NCI-H345 treated with DMSO at 0.1 percent for 48 hours (cell line): ENCODE data around the gene SNAI1.

Experiments used
- DNase-seq: peaks from one replicate; lab custom pipeline; 2025; ENCODE audit not compliant: unreplicated experiment; lab: John Stamatoyannopoulos, UW

The SNAI1 gene

GRCh38 chr20:50032955-50033666 is 50.3 kb downstream of the SNAI1 start:
- DNase-seq, result no peak

- no peak for DNase-seq
Observed at GRCh38 chr20:50034567-50035180, 51.9 kb downstream of the SNAI1 start.

- DNase-seq, result no peak
Observed at GRCh38 chr20:50036703-50037102, 53.9 kb downstream of the SNAI1 start.

- no peak for DNase-seq
Observed at GRCh38 chr20:50037123-50037522, 54.3 kb downstream of the SNAI1 start.

GRCh38 chr20:50037575-50037974 is 54.8 kb downstream of the SNAI1 start:
- no peak for DNase-seq

GRCh38 chr20:50038169-50038568 is 55.4 kb downstream of the SNAI1 start:
- DNase-seq, result no peak
